PC-9 (cell line): ENCODE results near the gene AGMAT. TPM values are rescaled to one million over a fixed set of nuclear protein-coding genes. Genes with fewer than 3 reads are reported as not detected.

Experiments
- BruUV-seq: library from RNA; stranded (reverse); fragments of 400-500 nt; replicated peaks from 2 replicates; lab custom pipeline; 2021; lab: Mats Ljungman, UMichigan
- CTCF ChIA-PET: fragments of 300-600 bp; sonication (Branson Sonifier 250); formaldehyde crosslinking; loops from one replicate; lab custom pipeline; 2022; ENCODE audit warnings: antibody characterized with exemption; lab: Charles Lee
- POLR2A ChIA-PET: fragments of 300-600 bp; sonication (Branson Sonifier 250); formaldehyde crosslinking; loops from one replicate; lab custom pipeline; 2022; ENCODE audit warnings: antibody characterized with exemption; ENCODE audit not compliant: unreplicated experiment; lab: Charles Lee
- DNase-seq, 2 experiments: peaks; one replicate each; pipeline versions ENCODE4 v3.0.0 to v3.0.0-alpha.2; 2015 to 2022; ENCODE audit warnings: mixed read lengths in 1 of 2
- H2AFZ ChIP-seq: fragments of 200-600 bp; sonication (generic); 2 replicates; pipeline ENCODE4 v1.8.1; 2017; ENCODE audit warnings: antibody characterized with exemption
- H3F3A ChIP-seq: fragments of 200-600 bp; sonication (generic); 2 replicates; pipeline ENCODE4 v1.8.1; 2017; ENCODE audit warnings: antibody characterized with exemption, mild to moderate bottlenecking, low read depth; ENCODE audit not compliant: insufficient read depth
- H3K27ac ChIP-seq: fragments of 200-600 bp; sonication (generic); 2 replicates; pipeline ENCODE4 v1.6.1; 2016; ENCODE audit warnings: mixed run types
- H3K27me3 ChIP-seq: fragments of 200-600 bp; sonication (generic); 2 replicates; pipeline ENCODE4 v1.6.1; 2016; ENCODE audit warnings: low read depth, mixed run types; ENCODE audit not compliant: insufficient read depth
- H3K36me3 ChIP-seq: fragments of 200-600 bp; sonication (generic); 2 replicates; pipeline ENCODE4 v1.6.1; 2016; ENCODE audit warnings: low read depth, mixed run types
- H3K4me1 ChIP-seq: fragments of 200-600 bp; sonication (generic); replicated peaks from 2 replicates; pipeline ENCODE4 v1.6.1; 2016; ENCODE audit warnings: mixed run types; ENCODE audit not compliant: insufficient read depth
- H3K4me2 ChIP-seq: fragments of 200-600 bp; sonication (generic); 2 replicates; pipeline ENCODE4 v1.6.1; 2017; ENCODE audit warnings: mixed run types
- H3K4me3 ChIP-seq: fragments of 200-600 bp; sonication (generic); 2 replicates; pipeline ENCODE4 v1.6.1; 2016; ENCODE audit warnings: mixed run types
- H3K79me2 ChIP-seq: fragments of 200-600 bp; sonication (generic); 2 replicates; pipeline ENCODE4 v1.6.1; 2017; ENCODE audit warnings: low read depth, mixed run types
- H3K9me2 ChIP-seq: fragments of 200-600 bp; sonication (generic); 2 replicates; pipeline ENCODE4 v1.8.1; 2017; ENCODE audit warnings: mild to moderate bottlenecking; ENCODE audit not compliant: insufficient read depth
- H3K9me3 ChIP-seq: fragments of 200-600 bp; sonication (generic); 2 replicates; pipeline ENCODE4 v1.8.1; 2016; ENCODE audit warnings: low read depth; ENCODE audit not compliant: insufficient read depth
- H4K20me1 ChIP-seq: fragments of 200-600 bp; sonication (generic); 2 replicates; pipeline ENCODE4 v1.8.1; 2017; ENCODE audit not compliant: insufficient read depth
- CTCF ChIP-seq: fragments of 200-600 bp; sonication (generic); conservative IDR thresholded peaks from 2 replicates; pipeline ENCODE4 v1.6.1; 2017; ENCODE audit warnings: mixed run types, antibody characterized with exemption, mild to moderate bottlenecking, moderate library complexity
- EZH2 ChIP-seq: fragments of 200-600 bp; sonication (generic); IDR thresholded peaks from 2 replicates; pipeline ENCODE4 v1.8.0; 2017; ENCODE audit warnings: antibody characterized with exemption, low read depth
- intact Hi-C: fragments of 100-400 bp; cut with micrococcal nuclease; formaldehyde crosslinking; loops from one replicate; pipeline ENCODE4 v1.10.0; 2022; ENCODE audit not compliant: unreplicated experiment
- total RNA-seq: library from RNA; stranded (reverse); gene quantifications from 2 replicates; pipeline ENCODE4 v1.2.3, GENCODE V29; 2021

AGMAT gene
- total RNA-seq, 1 experiment from 2014 or later, result 2.9 TPM

- BruUV-seq, result no TSS peak
- POLR2A ChIA-PET, result no interaction called here
- Histone ChIP-seq H3K27ac (no peak overlapping the region), H3K36me3 (no peaks in the 10 kb centered on the region), H3K4me2 (no peak overlapping the region), H2AFZ (no peak overlapping the region), H3K4me1 (peaks cover 11% of the 10 kb centered on the region; the same call in 1 of the 2 replicates), H3K4me3 (no peak overlapping the region), H3K79me2 (peaks cover 15% of the 10 kb centered on the region; the same call in 1 of the 2 replicates), H3K9me2 (no peaks in the 10 kb centered on the region), H3F3A (peaks cover 13% of the 10 kb centered on the region; the same call in 1 of the 2 replicates), H4K20me1 (no peaks in the 10 kb centered on the region), H3K9me3 (no peaks in the 10 kb centered on the region), H3K27me3 (no peaks in the 10 kb centered on the region)
- CTCF ChIA-PET, result no interaction called here
- TF ChIP-seq CTCF (no peak), EZH2 (no peak)
- intact Hi-C loops, result no loop called here
- no peak for DNase-seq
Observed at GRCh38 chr1:15531682-15532081, 53.2 kb downstream of the AGMAT start.

GRCh38 chr1:15531003-15531402, 53.8 kb downstream of the AGMAT start:
- ChIA-PET POLR2A (no interaction called here), CTCF (no interaction called here)
- no peaks in the 10 kb centered on the region for H3K9me3 ChIP-seq
- H3K4me1 ChIP-seq, result peaks cover 11% of the 10 kb centered on the region; the same call in 1 of the 2 replicates
- peaks cover 15% of the 10 kb centered on the region; the same call in 1 of the 2 replicates for H3K79me2 ChIP-seq
- no peaks in the 10 kb centered on the region for H3K36me3 ChIP-seq
- H3F3A ChIP-seq, result peaks cover 16% of the 10 kb centered on the region
- H3K4me3 ChIP-seq, result no peak overlapping the region
- no peaks in the 10 kb centered on the region for H3K27me3 ChIP-seq
- no peaks in the 10 kb centered on the region for H4K20me1 ChIP-seq
- no peaks in the 10 kb centered on the region for H3K9me2 ChIP-seq
- no TSS peak for BruUV-seq
- H3K4me2 ChIP-seq, result no peak overlapping the region
- no peak overlapping the region for H3K27ac ChIP-seq
- H2AFZ ChIP-seq, result no peak overlapping the region
- no peak for DNase-seq
- TF ChIP-seq CTCF (no peak), EZH2 (no peak)
- intact Hi-C loops, result no loop called here

GRCh38 chr1:15526490-15527339, 58.1 kb downstream of the AGMAT start, which contains the start of gene DNAJC16:
TSS of gene DNAJC16 (plus strand) at chr1:15526848. CDS start at chr1:15529106, 2,258 bp downstream.
- Histone ChIP-seq H3K9me3 (no peaks in the 10 kb centered on the region), H3K4me2 (peak within 1 kb of the TSS; percentile 93), H3K27ac (peak within 1 kb of the TSS; percentile 69), H3F3A (peaks cover 25% of the 10 kb centered on the region), H3K27me3 (no peaks in the 10 kb centered on the region), H3K36me3 (no peaks in the 10 kb centered on the region), H3K4me1 (peaks cover 17% of the 10 kb centered on the region), H3K79me2 (peaks cover 15% of the 10 kb centered on the region; the same call in 1 of the 2 replicates), H2AFZ (peak within 1 kb of the TSS; percentile 82), H3K9me2 (no peaks in the 10 kb centered on the region), H3K4me3 (peak within 1 kb of the TSS; percentile 81), H4K20me1 (no peaks in the 10 kb centered on the region)
- intact Hi-C loops, result loop anchor here (2.0 to 10.0 kb wide), 7 partner anchors 32 to 618 kb away; partner anchors contain the start of gene TMEM51
- POLR2A ChIA-PET, result interaction anchor here (0.6 to 1.3 kb wide), 11 partner anchors 31 to 1094 kb away, joined by 3 to 9 read pairs (median 3); partner anchors contain the start of gene TMEM51
- TF ChIP-seq CTCF (no peak), EZH2 (no peak)
- CTCF ChIA-PET, result no interaction called here
- peak; percentile 98 to 99 for DNase-seq
- BruUV-seq, result TSS peak; percentile 74
